ENCODE data around the gene G3BP2.
"Not testable (repeated sequence)": the region's sequence is repeated elsewhere in the genome, so short reads cannot be mapped to it uniquely, and the experiment has no call there.

Gene G3BP2

GRCh38 chr4:75673027-75673958 lies at the start of gene G3BP2:
G3BP2 (minus strand) TSS chr4:75673411; CDS start chr4:75662025, 11,386 bp downstream.
- DNase-seq: peak; percentile 98

- DNase-seq: no peak
These were observed 49.2 kb upstream of the G3BP2 start for GRCh38 chr4:75722417-75722816.

DNA sequence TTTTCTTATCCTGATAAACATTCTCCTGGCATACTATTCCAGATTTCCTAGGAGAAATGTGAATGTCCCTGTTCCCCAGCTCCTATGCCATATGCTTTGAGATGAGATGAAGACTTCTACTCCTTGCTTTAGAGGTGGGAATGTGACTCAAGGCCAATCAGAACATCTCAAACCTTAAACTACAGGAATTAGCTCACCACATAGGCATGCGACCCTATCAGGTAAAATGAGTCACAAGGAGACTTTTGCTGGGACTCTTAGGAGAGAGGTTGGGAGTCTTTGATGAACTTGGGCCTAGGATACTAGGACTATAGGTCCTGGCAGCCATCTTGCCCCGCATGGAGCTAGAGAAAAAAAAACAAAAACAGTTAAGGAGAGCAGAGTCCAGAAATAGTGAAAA lies 45.3 kb upstream of the G3BP2 start:
- no peak for DNase-seq

GRCh38 chr4:75717408-75717807 lies 44.2 kb upstream of the G3BP2 start:
- DNase-seq: no peak

GRCh38 chr4:75716054-75716453 lies 42.8 kb upstream of the G3BP2 start:
- not testable (repeated sequence) for DNase-seq

GRCh38 chr4:75715105-75715799 lies 42.0 kb upstream of the G3BP2 start:
- no peak for DNase-seq

DNA sequence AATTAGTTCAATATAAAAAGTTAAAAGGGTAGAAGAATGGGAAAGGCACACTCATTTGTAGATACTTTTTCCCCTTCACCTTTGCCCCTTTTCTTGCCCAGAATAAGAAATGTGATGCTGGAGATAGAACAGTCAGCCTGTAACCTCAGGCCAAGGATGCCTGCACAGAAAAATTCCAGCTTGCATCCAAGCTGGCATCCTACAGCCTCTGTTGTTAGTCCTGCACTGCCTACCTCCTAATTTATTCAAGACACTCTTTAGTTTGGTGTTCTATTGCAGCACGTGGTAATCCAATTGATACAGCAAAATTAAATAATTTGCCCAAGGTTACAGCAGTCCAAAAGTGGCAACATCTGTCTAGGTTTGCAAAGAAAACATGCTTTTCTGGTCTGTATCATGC lies 41.5 kb upstream of the G3BP2 start:
- no peak for DNase-seq

- no peak for DNase-seq
These were observed 40.8 kb upstream of the G3BP2 start for GRCh38 chr4:75714011-75714410.

GRCh38 chr4:75710246-75710645 lies 37.0 kb upstream of the G3BP2 start:
- no peak for DNase-seq

DNA sequence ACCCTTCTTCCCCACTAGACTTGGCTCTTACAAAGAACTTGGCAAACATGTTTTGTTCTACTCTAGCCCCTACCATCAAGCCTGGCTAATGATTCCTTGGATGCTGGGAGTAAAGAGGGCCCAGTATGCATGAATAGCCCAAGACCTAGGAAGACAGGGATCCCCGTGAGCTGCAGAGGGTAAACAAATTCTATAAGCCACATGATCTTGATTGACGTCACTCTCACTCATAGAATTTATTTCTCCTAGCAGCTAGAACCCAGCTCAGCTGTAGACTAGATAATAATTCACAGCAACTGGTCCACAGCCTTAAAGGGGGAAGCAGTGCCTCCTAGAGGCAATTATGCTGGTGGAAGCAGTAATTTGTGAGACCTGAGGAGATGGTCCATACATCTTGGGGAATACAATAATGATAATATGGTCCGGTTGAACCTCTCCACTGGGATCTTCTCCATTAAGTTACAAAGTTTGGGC lies 35.0 kb upstream of the G3BP2 start:
- peak; percentile 43 for DNase-seq

GRCh38 chr4:75705198-75705977 lies 32.2 kb upstream of the G3BP2 start:
- DNase-seq: no peak

DNA sequence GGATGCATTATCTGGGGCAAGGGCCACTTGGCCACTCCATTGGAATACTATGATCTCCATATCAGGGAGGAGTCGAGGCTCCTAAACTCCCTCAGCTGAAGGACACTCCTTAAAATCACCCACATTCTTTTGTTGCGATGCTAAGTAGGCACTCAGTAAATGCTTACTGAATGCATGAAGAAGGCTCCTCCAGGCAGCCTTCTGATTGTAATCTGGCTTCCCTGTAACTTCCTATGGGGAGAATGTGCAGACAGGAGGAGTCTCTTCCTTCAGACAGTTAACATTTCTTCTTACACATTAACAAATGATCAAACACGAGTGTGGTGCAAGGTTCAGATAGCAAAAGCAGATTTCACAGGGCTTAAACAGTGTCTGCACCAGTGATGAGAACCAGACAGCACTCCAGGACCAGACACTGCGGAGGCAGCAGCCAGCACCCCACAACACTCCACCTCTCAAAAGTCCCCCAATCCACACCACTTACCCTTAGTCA lies 29.8 kb upstream of the G3BP2 start:
- DNase-seq: no peak

- no peak for DNase-seq
These were observed 26.1 kb upstream of the G3BP2 start for GRCh38 chr4:75699299-75699698.

- no peak for DNase-seq
These were observed 25.7 kb upstream of the G3BP2 start for GRCh38 chr4:75698963-75699228.

DNA sequence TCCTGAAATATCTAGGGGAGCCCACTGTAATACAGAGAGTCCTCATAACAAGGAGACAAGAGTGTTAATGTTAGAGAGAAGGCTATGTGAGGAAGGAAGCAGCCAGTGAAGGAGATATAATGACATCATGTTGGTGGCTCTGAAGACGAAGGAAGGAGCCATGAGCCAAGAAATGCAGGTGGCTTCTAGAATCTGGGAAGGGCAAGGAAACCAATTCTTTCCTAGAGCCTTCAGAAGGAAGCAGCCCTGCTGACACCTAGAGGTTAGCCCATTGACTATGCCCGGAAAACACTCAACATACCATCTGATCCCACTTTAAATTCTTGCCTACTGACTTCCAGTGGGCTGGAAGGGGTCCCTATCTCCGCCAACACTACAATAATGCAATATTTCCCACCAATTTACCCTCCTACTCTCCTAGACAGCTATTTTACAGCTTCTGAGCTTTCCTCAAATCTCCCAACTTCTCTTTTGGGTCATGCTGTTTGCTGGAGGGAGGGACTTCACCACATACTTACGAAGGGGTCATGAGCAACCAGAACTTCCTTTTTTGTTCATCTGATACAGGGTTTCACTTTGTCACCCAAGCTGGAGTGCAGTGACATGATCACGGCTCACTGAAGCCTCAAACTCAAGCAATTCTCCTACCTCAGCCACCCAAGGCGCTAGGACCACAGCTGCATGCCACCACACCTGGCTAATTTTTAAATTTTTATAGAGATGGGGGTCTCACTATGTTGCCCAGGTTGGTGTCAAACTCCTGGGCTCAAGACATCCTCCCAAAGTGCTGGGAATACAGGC lies 25.2 kb upstream of the G3BP2 start:
- DNase-seq: peak; percentile 11

DNA sequence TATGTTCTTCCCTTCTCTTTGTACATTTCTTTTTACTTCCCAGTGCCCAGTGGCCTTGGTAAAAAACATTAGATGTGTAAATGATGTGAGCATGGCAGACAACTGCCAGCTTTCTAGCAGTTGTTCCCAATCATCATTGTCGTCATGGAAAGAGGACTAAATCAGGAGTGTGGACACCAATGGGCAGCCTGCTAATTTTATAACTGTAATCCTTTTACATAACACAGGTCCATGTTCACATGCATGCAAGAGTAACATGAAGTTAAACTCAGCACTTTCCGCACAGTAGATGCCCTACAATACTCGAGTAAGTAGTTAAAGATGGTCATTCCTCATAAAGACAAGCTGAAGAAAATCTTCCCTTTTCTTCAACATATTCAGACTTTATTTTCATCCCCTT lies 23.4 kb upstream of the G3BP2 start:
- DNase-seq: no peak

DNA sequence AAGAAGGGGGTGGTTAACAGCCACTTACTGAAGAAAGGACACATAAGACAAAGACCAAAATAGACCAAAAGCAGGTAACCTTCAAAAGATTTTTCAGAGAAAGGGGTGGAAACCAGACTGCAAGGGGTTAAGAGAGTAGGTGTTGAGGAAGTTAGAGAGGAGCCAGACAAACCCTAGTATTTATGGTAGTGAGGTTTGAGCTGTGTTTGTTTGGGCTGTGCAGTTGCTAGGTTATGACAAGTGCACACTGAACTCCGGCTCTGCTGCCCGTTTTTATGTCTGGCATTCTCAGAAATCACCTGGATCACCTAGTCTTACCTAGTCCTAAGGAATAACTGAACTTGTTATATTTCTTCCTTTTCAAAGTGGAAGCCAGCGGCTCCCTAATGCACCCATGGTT lies 22.9 kb upstream of the G3BP2 start:
- no peak for DNase-seq

DNA sequence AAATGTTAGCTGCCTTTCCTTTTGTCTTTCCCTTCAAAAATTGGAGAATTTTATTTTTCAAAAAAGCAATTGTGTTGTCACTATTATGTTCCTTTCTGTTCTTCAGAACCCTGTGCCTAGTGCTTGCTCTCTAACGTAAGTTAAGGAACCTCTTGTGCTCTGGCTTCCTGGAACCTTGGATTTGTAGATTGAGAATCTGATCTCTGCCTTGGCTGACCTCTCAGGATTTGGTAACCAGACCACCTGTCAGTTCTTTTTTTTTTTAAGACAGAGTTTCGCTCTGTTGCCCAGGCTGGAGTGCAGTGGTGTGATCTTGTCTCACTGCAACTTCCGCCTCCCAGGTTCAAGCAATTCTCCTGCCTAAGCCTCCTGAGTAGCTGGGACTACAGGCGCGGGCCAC lies 18.9 kb upstream of the G3BP2 start:
- DNase-seq: not testable (repeated sequence)

- not testable (repeated sequence) for DNase-seq
These were observed 13.9 kb upstream of the G3BP2 start for GRCh38 chr4:75687125-75687524.

DNA sequence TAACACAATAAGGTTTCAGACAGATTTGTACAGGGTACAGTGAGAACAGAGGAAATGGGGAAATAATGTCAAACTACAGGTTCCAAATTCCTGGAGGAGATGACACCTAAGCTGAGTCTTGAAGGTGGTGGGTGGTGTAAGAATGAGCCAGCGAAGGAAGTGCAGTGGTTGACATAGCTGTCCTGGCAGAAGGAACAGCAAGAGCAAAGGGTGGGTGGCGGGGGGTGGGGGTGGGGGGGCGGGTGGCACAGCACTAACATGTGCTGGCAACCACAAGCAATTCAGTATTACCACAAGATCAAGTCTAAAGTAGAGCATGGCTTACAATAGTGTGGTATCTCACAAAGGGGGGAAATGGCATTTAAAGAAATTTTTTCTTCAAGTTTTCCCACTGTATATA lies 13.1 kb upstream of the G3BP2 start:
- peak; percentile 26 for DNase-seq

DNA sequence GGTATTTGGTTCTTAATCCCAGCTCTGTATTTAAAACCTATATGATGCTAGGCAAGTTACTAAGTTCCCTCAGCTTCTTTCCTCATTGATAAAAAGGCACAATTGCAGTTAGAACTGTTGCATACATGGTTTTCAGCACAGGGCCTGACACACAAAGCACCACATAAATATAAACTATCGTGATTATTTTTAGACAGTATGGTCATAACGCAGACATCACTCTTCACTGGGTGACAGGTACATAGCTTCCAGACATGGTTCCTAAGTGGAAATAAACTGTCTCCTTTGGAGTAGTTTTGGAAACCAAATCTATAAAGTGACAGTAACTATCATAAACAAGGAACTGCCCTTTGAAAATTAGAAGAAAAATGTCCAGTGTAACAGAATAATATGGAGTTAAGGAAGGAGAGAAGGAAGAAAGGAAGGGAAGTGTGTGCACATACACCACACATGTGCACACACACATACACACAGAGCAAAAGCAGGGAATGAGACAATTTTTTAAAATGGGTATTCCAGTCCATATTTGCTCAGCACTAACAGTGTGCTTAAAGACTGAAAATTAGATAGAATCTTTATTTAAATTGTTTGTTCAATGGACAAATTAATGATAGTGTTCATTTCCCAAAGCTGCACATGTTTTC lies 12.5 kb upstream of the G3BP2 start:
- no peak for DNase-seq

Data from stimulated activated CD4-positive, alpha-beta T cell treated with anti-CD3 and anti-CD28 coated beads, Interleukin-4, amount 100 ng/mL, for 24 hours (primary cell).